Stimulated activated CD4-positive, alpha-beta T cell treated with anti-CD3 and anti-CD28 coated beads, Interleukin-4, amount 100 ng/mL, for 4 hours (primary cell): ENCODE results near the gene ACTR6.
"Not testable (repeated sequence)": the region's sequence is repeated elsewhere in the genome, so short reads cannot be mapped to it uniquely, and the experiment has no call there.

Source experiments
- DNase-seq, 2 experiments: peaks; one replicate each; pipeline ENCODE4 v3.0.0-alpha.2; 2020

Gene ACTR6

GRCh38 chr12:100185361-100185894, 15.2 kb upstream of the ACTR6 start:
- DNase-seq = no peak

- no peak for DNase-seq
These were observed 14.5 kb upstream of the ACTR6 start for GRCh38 chr12:100186071-100186470.

GRCh38 chr12:100187068-100187467, 13.5 kb upstream of the ACTR6 start:
- DNase-seq = no peak

- no peak for DNase-seq
These were observed 12.6 kb upstream of the ACTR6 start for GRCh38 chr12:100187857-100188519.

- not testable (repeated sequence) for DNase-seq
These were observed 11.6 kb upstream of the ACTR6 start for GRCh38 chr12:100188888-100189635.

GRCh38 chr12:100189636-100190394, 10.8 kb upstream of the ACTR6 start:
- no peak for DNase-seq

GRCh38 chr12:100193085-100193484, 7.5 kb upstream of the ACTR6 start:
- no peak for DNase-seq

GRCh38 chr12:100197486-100197885, 3.1 kb upstream of the ACTR6 start:
- no peak for DNase-seq

- no peak for DNase-seq
These were observed 1.6 kb upstream of the ACTR6 start for GRCh38 chr12:100199023-100199346.

GRCh38 chr12:100199347-100200149, 1.1 kb upstream of the ACTR6 start:
- DNase-seq = peak; percentile 64 to 67

- no peak for DNase-seq
These were observed 1.2 kb downstream of the ACTR6 start for GRCh38 chr12:100201604-100202423.

- no peak for DNase-seq
These were observed 6.7 kb downstream of the ACTR6 start for GRCh38 chr12:100207311-100207710.

- DNase-seq = no peak
These were observed 8.2 kb downstream of the ACTR6 start for GRCh38 chr12:100208834-100209233.

- no peak for DNase-seq
These were observed 11.1 kb downstream of the ACTR6 start for GRCh38 chr12:100211698-100212097.

- DNase-seq = no peak
These were observed 12.6 kb downstream of the ACTR6 start for GRCh38 chr12:100213016-100213891.

- no peak for DNase-seq
These were observed 13.9 kb downstream of the ACTR6 start for GRCh38 chr12:100214518-100214917.

- no peak for DNase-seq
These were observed 14.6 kb downstream of the ACTR6 start for GRCh38 chr12:100215209-100215608.

GRCh38 chr12:100216337-100216736, 15.7 kb downstream of the ACTR6 start:
- DNase-seq = no peak

- DNase-seq = no peak
These were observed 18.9 kb downstream of the ACTR6 start for GRCh38 chr12:100219328-100220109.

GRCh38 chr12:100221523-100221922, 20.9 kb downstream of the ACTR6 start:
- DNase-seq = no peak
